H9 (cell line): Measurements from ENCODE around the gene OR51E1. TPM values are rescaled to one million over a fixed set of nuclear protein-coding genes. Genes with fewer than 3 reads are reported as not detected.

Source experiments
- DNase-seq: peaks from one replicate; pipeline ENCODE4 v3.0.0-alpha.2; 2017
- H2AFZ ChIP-seq: one replicate; pipeline ENCODE4 v1.6.1; 2013; ENCODE audit warnings: mild to moderate bottlenecking, low read length, control low read depth, moderate library complexity
- H2AK5ac ChIP-seq: 2 replicates; pipeline ENCODE4 v1.6.1; 2013; ENCODE audit warnings: low read length, control low read depth, mixed read lengths; ENCODE audit not compliant: insufficient read length
- H2BK120ac ChIP-seq: one replicate; pipeline ENCODE4 v1.6.1; 2013; ENCODE audit warnings: low read depth, mild to moderate bottlenecking, low read length, control low read depth, inconsistent platforms; ENCODE audit not compliant: poor library complexity, severe bottlenecking
- H2BK12ac ChIP-seq: 2 replicates; pipeline ENCODE4 v1.6.1; 2013; ENCODE audit warnings: low read length, control low read depth, mixed read lengths, low read depth; ENCODE audit not compliant: insufficient read length
- H2BK15ac ChIP-seq: 2 replicates; pipeline ENCODE4 v1.6.1; 2013; ENCODE audit warnings: low read depth, low read length, control low read depth
- H2BK20ac ChIP-seq: one replicate; pipeline ENCODE4 v1.6.1; 2013; ENCODE audit warnings: low read depth, mild to moderate bottlenecking, low read length, control low read depth, inconsistent platforms; ENCODE audit not compliant: poor library complexity, severe bottlenecking
- H2BK5ac ChIP-seq: 2 replicates; pipeline ENCODE4 v1.6.1; 2013; ENCODE audit warnings: low read length, control low read depth, mixed read lengths; ENCODE audit not compliant: insufficient read length
- H3K14ac ChIP-seq: 2 replicates; pipeline ENCODE4 v1.6.1; 2013; ENCODE audit warnings: low read length, control low read depth; ENCODE audit not compliant: insufficient read depth
- H3K18ac ChIP-seq: 2 replicates; pipeline ENCODE4 v1.6.1; 2013; ENCODE audit warnings: low read depth, mild to moderate bottlenecking, mixed read lengths, low read length, control low read depth; ENCODE audit not compliant: insufficient read length
- H3K23ac ChIP-seq: 2 replicates; pipeline ENCODE4 v1.6.1; 2013; ENCODE audit warnings: low read length, control low read depth, mixed read lengths, low read depth; ENCODE audit not compliant: insufficient read length
- H3K23me2 ChIP-seq: 2 replicates; pipeline ENCODE4 v1.6.1; 2013; ENCODE audit warnings: low read depth, mild to moderate bottlenecking, mixed read lengths, low read length, control low read depth; ENCODE audit not compliant: insufficient read length, poor library complexity, severe bottlenecking
- H3K27ac ChIP-seq: 2 replicates; pipeline ENCODE4 v1.5.1; 2013; ENCODE audit warnings: low read length, control low read depth, mixed read lengths, low read depth; ENCODE audit not compliant: insufficient read length
- H3K27me3 ChIP-seq: 2 replicates; pipeline ENCODE4 v1.6.1; 2013; ENCODE audit warnings: low read length, control low read depth, inconsistent platforms; ENCODE audit not compliant: insufficient read depth
- H3K4ac ChIP-seq: 2 replicates; pipeline ENCODE4 v1.6.1; 2013; ENCODE audit warnings: low read depth, mild to moderate bottlenecking, control low read depth, inconsistent platforms, low read length, moderate library complexity
- H3K4me1 ChIP-seq: 2 replicates; pipeline ENCODE4 v1.6.1; 2013; ENCODE audit warnings: low read length, control low read depth, inconsistent platforms; ENCODE audit not compliant: insufficient read depth
- H3K4me2 ChIP-seq: 2 replicates; pipeline ENCODE4 v1.6.1; 2013; ENCODE audit warnings: low read length, control low read depth, mixed read lengths; ENCODE audit not compliant: insufficient read length, insufficient read depth
- H3K56ac ChIP-seq: 2 replicates; pipeline ENCODE4 v1.6.1; 2013; ENCODE audit warnings: low read depth, mild to moderate bottlenecking, mixed read lengths, low read length, control low read depth; ENCODE audit not compliant: insufficient read length
- H3K79me1 ChIP-seq: 2 replicates; pipeline ENCODE4 v1.6.1; 2013; ENCODE audit warnings: low read depth, mild to moderate bottlenecking, moderate library complexity, low read length, control low read depth, inconsistent platforms; ENCODE audit not compliant: insufficient read depth, poor library complexity, severe bottlenecking
- H3K79me2 ChIP-seq: 2 replicates; pipeline ENCODE4 v1.6.1; 2013; ENCODE audit warnings: low read length, control low read depth, inconsistent platforms; ENCODE audit not compliant: insufficient read depth
- H3K9ac ChIP-seq: 2 replicates; pipeline ENCODE4 v1.6.1; 2013; ENCODE audit warnings: low read length, control low read depth, mixed read lengths; ENCODE audit not compliant: insufficient read length; ENCODE audit errors: extremely low read depth
- H3K9me3 ChIP-seq: one replicate; pipeline ENCODE4 v1.6.1; 2013; ENCODE audit warnings: low read depth, low read length, inconsistent platforms; ENCODE audit not compliant: control insufficient read depth
- H3T11ph ChIP-seq: one replicate; pipeline ENCODE4 v1.6.1; 2013; ENCODE audit warnings: mild to moderate bottlenecking, low read length, control low read depth, inconsistent platforms
- H4K20me1 ChIP-seq: one replicate; pipeline ENCODE4 v1.6.1; 2013; ENCODE audit not compliant: control insufficient read depth, insufficient read length, insufficient read depth
- H4K5ac ChIP-seq: 2 replicates; pipeline ENCODE4 v1.6.1; 2013; ENCODE audit warnings: low read depth, mild to moderate bottlenecking, mixed read lengths, low read length, control low read depth; ENCODE audit not compliant: insufficient read length
- H4K8ac ChIP-seq: replicated peaks from 2 replicates; pipeline ENCODE4 v1.6.1; 2013; ENCODE audit warnings: low read length, control low read depth, mixed read lengths, low read depth; ENCODE audit not compliant: insufficient read length
- H4K91ac ChIP-seq: 2 replicates; pipeline ENCODE4 v1.6.1; 2013; ENCODE audit warnings: low read depth, mild to moderate bottlenecking, moderate library complexity, mixed read lengths, low read length, control low read depth; ENCODE audit not compliant: insufficient read length
- H3K27ac Mint-ChIP-seq, 3 experiments: 2 replicates in 2 of 3; 3 replicates in 1 of 3; pipeline ENCODE4 v1.8.0; 2020 to 2021; ENCODE audit warnings: mixed read lengths in 3 of 3, mild to moderate bottlenecking in 1 of 3, moderate library complexity in 1 of 3
- H3K27me3 Mint-ChIP-seq: 2 replicates; pipeline ENCODE4 v1.8.0; 2021; ENCODE audit warnings: low read depth, mild to moderate bottlenecking, moderate library complexity, mixed read lengths
- H3K36me3 Mint-ChIP-seq, 3 experiments: 2 replicates in 2 of 3; 3 replicates in 1 of 3; pipeline ENCODE4 v1.8.0; 2020 to 2021; ENCODE audit warnings: low read depth in 3 of 3, mixed read lengths in 3 of 3; ENCODE audit not compliant: insufficient read depth in 1 of 3
- H3K4me1 Mint-ChIP-seq, 2 experiments: 2 replicates each; pipeline ENCODE4 v1.8.0; 2020; ENCODE audit warnings: mixed read lengths in 2 of 2
- H3K4me3 Mint-ChIP-seq, 2 experiments: 2 replicates in 1 of 2; 3 replicates in 1 of 2; pipeline ENCODE4 v1.8.0; 2020 to 2021; ENCODE audit warnings: mild to moderate bottlenecking in 2 of 2, mixed read lengths in 2 of 2, moderate library complexity in 1 of 2
- H3K9me3 Mint-ChIP-seq, 2 experiments: 2 replicates in 1 of 2; 3 replicates in 1 of 2; pipeline ENCODE4 v1.8.0; 2020; ENCODE audit warnings: mild to moderate bottlenecking in 2 of 2, mixed read lengths in 2 of 2, moderate library complexity in 1 of 2
- WGBS: extraction: QIAGEN DNeasy Blood & Tissue Kit; methylation state at CpG from one replicate; pipeline ENCODE4 v1.1.7; 2013; ENCODE audit warnings: missing lambda C conversion rate, low lambda C conversion rate, mixed read lengths; ENCODE audit not compliant: insufficient read length; ENCODE audit errors: extremely low coverage; 5-methylcytosine and 5-hydroxymethylcytosine counted together
- total RNA-seq: library from RNA; stranded (reverse); gene quantifications from 2 replicates; pipeline ENCODE4 v1.2.1, GENCODE V29; 2021
- TF ChIP-seq, protein P1 (sequence below): fragments of 200-600 bp; sonication (generic); conservative IDR thresholded peaks from 3 replicates; pipeline ENCODE4 v1.8.0; 2021; ENCODE audit warnings: antibody characterized with exemption, mild to moderate bottlenecking

OR51E1 gene
- total RNA-seq, 1 experiment from 2014 or later, result not detected

DNA sequence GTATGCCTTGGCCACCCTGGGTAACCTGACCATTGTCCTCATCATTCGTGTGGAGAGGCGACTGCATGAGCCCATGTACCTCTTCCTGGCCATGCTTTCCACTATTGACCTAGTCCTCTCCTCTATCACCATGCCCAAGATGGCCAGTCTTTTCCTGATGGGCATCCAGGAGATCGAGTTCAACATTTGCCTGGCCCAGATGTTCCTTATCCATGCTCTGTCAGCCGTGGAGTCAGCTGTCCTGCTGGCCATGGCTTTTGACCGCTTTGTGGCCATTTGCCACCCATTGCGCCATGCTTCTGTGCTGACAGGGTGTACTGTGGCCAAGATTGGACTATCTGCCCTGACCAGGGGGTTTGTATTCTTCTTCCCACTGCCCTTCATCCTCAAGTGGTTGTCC is 3.9 kb upstream of the OR51E1 start:
- Histone ChIP-seq H4K91ac (no peak overlapping the region), H3K4me2 (no peak overlapping the region), H2BK120ac (no peak overlapping the region), H2BK5ac (no peak overlapping the region), H3K79me1 (no peaks in the 10 kb centered on the region), H4K5ac (no peak overlapping the region), H3K23me2 (no peaks in the 10 kb centered on the region), H2AFZ (no peak overlapping the region), H3K14ac (no peak overlapping the region), H4K20me1 (no peaks in the 10 kb centered on the region), H3K27ac (no peak overlapping the region), H3K79me2 (no peaks in the 10 kb centered on the region), H3K9me3 (no peaks in the 10 kb centered on the region), H2AK5ac (no peak overlapping the region), H3T11ph (no peak overlapping the region), H3K23ac (no peak overlapping the region), H3K27me3 (no peaks in the 10 kb centered on the region), H4K8ac (no peak overlapping the region), H3K56ac (no peak overlapping the region), H3K4me1 (no peaks in the 10 kb centered on the region), H2BK15ac (no peak overlapping the region), H2BK12ac (no peak overlapping the region), H3K4ac (no peak overlapping the region), H3K18ac (no peak overlapping the region), H3K9ac (no peak overlapping the region), H2BK20ac (no peak overlapping the region)
- no peak overlapping the region for H3K4me3 Mint-ChIP-seq
- H3K27ac Mint-ChIP-seq, result no peak overlapping the region
- H3K36me3 Mint-ChIP-seq, result no peaks in the 10 kb centered on the region
- peaks cover 1% of the 10 kb centered on the region for H3K27me3 Mint-ChIP-seq
- no peak for DNase-seq
- WGBS, result no CpG with 5 or more reads among the region's 6 CpGs
- H3K9me3 Mint-ChIP-seq, result no peaks in the 10 kb centered on the region
- peaks cover 3 to 11% of the 10 kb centered on the region in 2 experiments; a peak in 3 of 4 replicates for H3K4me1 Mint-ChIP-seq
- TF ChIP-seq, protein P1, sequence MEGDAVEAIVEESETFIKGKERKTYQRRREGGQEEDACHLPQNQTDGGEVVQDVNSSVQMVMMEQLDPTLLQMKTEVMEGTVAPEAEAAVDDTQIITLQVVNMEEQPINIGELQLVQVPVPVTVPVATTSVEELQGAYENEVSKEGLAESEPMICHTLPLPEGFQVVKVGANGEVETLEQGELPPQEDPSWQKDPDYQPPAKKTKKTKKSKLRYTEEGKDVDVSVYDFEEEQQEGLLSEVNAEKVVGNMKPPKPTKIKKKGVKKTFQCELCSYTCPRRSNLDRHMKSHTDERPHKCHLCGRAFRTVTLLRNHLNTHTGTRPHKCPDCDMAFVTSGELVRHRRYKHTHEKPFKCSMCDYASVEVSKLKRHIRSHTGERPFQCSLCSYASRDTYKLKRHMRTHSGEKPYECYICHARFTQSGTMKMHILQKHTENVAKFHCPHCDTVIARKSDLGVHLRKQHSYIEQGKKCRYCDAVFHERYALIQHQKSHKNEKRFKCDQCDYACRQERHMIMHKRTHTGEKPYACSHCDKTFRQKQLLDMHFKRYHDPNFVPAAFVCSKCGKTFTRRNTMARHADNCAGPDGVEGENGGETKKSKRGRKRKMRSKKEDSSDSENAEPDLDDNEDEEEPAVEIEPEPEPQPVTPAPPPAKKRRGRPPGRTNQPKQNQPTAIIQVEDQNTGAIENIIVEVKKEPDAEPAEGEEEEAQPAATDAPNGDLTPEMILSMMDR, result no peak
